Mesenchymal stem cell (in vitro differentiated cells and primary cell): ENCODE results near the gene YWHAE.

ENCODE experiments used
- DNase-seq: peaks from one replicate; pipeline ENCODE4 v3.0.0-alpha.2; 2013
- H2AFZ ChIP-seq: one replicate; pipeline ENCODE4 v1.6.1; 2013; ENCODE audit warnings: low read depth, mild to moderate bottlenecking, control low read depth, inconsistent platforms, low read length, moderate library complexity
- H2AK5ac ChIP-seq: 2 replicates; pipeline ENCODE4 v1.6.1; 2013; ENCODE audit warnings: low read length, moderate library complexity, mild to moderate bottlenecking, inconsistent platforms; ENCODE audit not compliant: severe bottlenecking
- H2BK120ac ChIP-seq: one replicate; pipeline ENCODE4 v1.6.1; 2013; ENCODE audit warnings: low read depth, mild to moderate bottlenecking, inconsistent platforms, low read length, moderate library complexity
- H2BK12ac ChIP-seq, 2 experiments: one replicate each; pipeline ENCODE4 v1.6.1; 2013; ENCODE audit warnings: inconsistent platforms in 2 of 2, low read length in 2 of 2, mild to moderate bottlenecking in 2 of 2, moderate library complexity in 2 of 2, control low read depth in 1 of 2
- H2BK15ac ChIP-seq: one replicate; pipeline ENCODE4 v1.6.1; 2013; ENCODE audit warnings: mild to moderate bottlenecking, low read depth, inconsistent platforms; ENCODE audit not compliant: poor library complexity, severe bottlenecking
- H2BK5ac ChIP-seq: 2 replicates; pipeline ENCODE4 v1.6.1; 2013; ENCODE audit warnings: low read depth, mild to moderate bottlenecking, low read length, control low read depth, inconsistent platforms; ENCODE audit not compliant: poor library complexity, severe bottlenecking
- H3K14ac ChIP-seq, 2 experiments: one replicate each; pipeline ENCODE4 v1.6.1; 2013; ENCODE audit warnings: inconsistent platforms in 2 of 2, low read length in 2 of 2, control low read depth in 1 of 2, mild to moderate bottlenecking in 1 of 2, moderate library complexity in 1 of 2
- H3K18ac ChIP-seq, 2 experiments: one replicate each; pipeline ENCODE4 v1.6.1; 2013; ENCODE audit warnings: inconsistent platforms in 2 of 2, low read length in 2 of 2, control low read depth in 1 of 2, low read depth in 1 of 2, mild to moderate bottlenecking in 1 of 2
- H3K23ac ChIP-seq, 2 experiments: one replicate each; pipeline ENCODE4 v1.6.1; 2013; ENCODE audit warnings: inconsistent platforms in 2 of 2, low read length in 2 of 2, mild to moderate bottlenecking in 2 of 2, moderate library complexity in 2 of 2, control low read depth in 1 of 2
- H3K27ac ChIP-seq: 2 replicates; pipeline ENCODE4 v1.5.1; 2013; ENCODE audit warnings: mild to moderate bottlenecking, moderate library complexity, low read length, control low read depth, inconsistent platforms; ENCODE audit not compliant: poor library complexity, severe bottlenecking
- H3K27me3 ChIP-seq, 2 experiments: 2 replicates each; pipeline versions ENCODE4 v1.6.1 to v1.7.0; 2013; ENCODE audit warnings: low read length in 2 of 2, mild to moderate bottlenecking in 2 of 2, moderate library complexity in 2 of 2, control low read depth in 1 of 2, inconsistent platforms in 1 of 2; ENCODE audit not compliant: control insufficient read depth in 1 of 2, insufficient read depth in 1 of 2
- H3K36me3 ChIP-seq, 2 experiments: 2 replicates each; pipeline versions ENCODE4 v1.6.1 to v1.7.0; 2013; ENCODE audit warnings: low read length in 2 of 2, control low read depth in 1 of 2, inconsistent platforms in 1 of 2, low read depth in 1 of 2, mild to moderate bottlenecking in 1 of 2; ENCODE audit not compliant: insufficient read depth in 2 of 2, control insufficient read depth in 1 of 2
- H3K4ac ChIP-seq, 2 experiments: one replicate each; pipeline ENCODE4 v1.6.1; 2013; ENCODE audit warnings: inconsistent platforms in 2 of 2, low read length in 2 of 2, mild to moderate bottlenecking in 2 of 2, moderate library complexity in 2 of 2, control low read depth in 1 of 2, low read depth in 1 of 2
- H3K4me1 ChIP-seq: 2 replicates; pipeline ENCODE4 v1.6.1; 2013; ENCODE audit warnings: low read depth, low read length, control low read depth; ENCODE audit not compliant: control insufficient read depth, insufficient read depth
- H3K4me2 ChIP-seq: 2 replicates; pipeline ENCODE4 v1.6.1; 2013; ENCODE audit warnings: low read length, mild to moderate bottlenecking, inconsistent platforms; ENCODE audit not compliant: poor library complexity, severe bottlenecking
- H3K4me3 ChIP-seq, 2 experiments: 2 replicates each; pipeline versions ENCODE4 v1.5.1 to v1.7.0; 2013; ENCODE audit warnings: low read length in 2 of 2, mild to moderate bottlenecking in 2 of 2, control low read depth in 1 of 2, low read depth in 1 of 2; ENCODE audit not compliant: insufficient read depth in 1 of 2
- H3K79me1 ChIP-seq: replicated peaks from 2 replicates; pipeline ENCODE4 v1.6.1; 2013; ENCODE audit warnings: mild to moderate bottlenecking, control low read depth, low read length, inconsistent platforms; ENCODE audit not compliant: poor library complexity, severe bottlenecking
- H3K9ac ChIP-seq: 2 replicates; pipeline ENCODE4 v1.7.0; 2013; ENCODE audit warnings: mild to moderate bottlenecking, low read length, moderate library complexity
- H3K9me3 ChIP-seq: 2 replicates; pipeline ENCODE4 v1.7.0; 2013; ENCODE audit warnings: mild to moderate bottlenecking, low read length; ENCODE audit not compliant: control insufficient read depth
- H4K8ac ChIP-seq: one replicate; pipeline ENCODE4 v1.6.1; 2013; ENCODE audit warnings: inconsistent platforms, mild to moderate bottlenecking, low read length, moderate library complexity
- H4K91ac ChIP-seq: one replicate; pipeline ENCODE4 v1.6.1; 2013; ENCODE audit warnings: mild to moderate bottlenecking, low read length, inconsistent platforms
- WGBS: methylation state at CpG from one replicate; pipeline ENCODE4 v1.1.7; 2013; ENCODE audit warnings: mixed read lengths; 5-methylcytosine and 5-hydroxymethylcytosine counted together

The YWHAE gene

GRCh38 chr17:1331708-1332107 lies 68.3 kb downstream of the YWHAE start:
- Histone ChIP-seq H4K8ac (no peak overlapping the region), H2BK5ac (no peak overlapping the region), H3K23ac (no peak overlapping the region), H3K36me3 (peaks cover 8 to 13% of the 10 kb centered on the region in 2 experiments), H3K14ac (no peak overlapping the region), H2AK5ac (no peak overlapping the region), H3K9ac (no peak overlapping the region), H3K27me3 (peaks cover 0 to 17% of the 10 kb centered on the region in 2 experiments), H3K9me3 (no peaks in the 10 kb centered on the region), H3K79me1 (peaks cover 6% of the 10 kb centered on the region), H3K4me3 (no peak overlapping the region), H2BK120ac (no peak overlapping the region), H2AFZ (no peak overlapping the region), H3K4ac (no peak overlapping the region), H3K27ac (no peak overlapping the region), H2BK15ac (no peak overlapping the region), H4K91ac (no peak overlapping the region), H3K4me1 (no peaks in the 10 kb centered on the region), H3K18ac (no peak overlapping the region), H2BK12ac (no peak overlapping the region), H3K4me2 (no peak overlapping the region)
- no peak for DNase-seq
- 88% methylated on average over 6 of the region's 8 CpGs for WGBS

GRCh38 chr17:1329745-1330343 lies 70.2 kb downstream of the YWHAE start:
- Histone ChIP-seq H3K9ac (no peak overlapping the region), H3K23ac (no peak overlapping the region), H4K91ac (no peak overlapping the region), H3K36me3 (peaks cover 6% of the 10 kb centered on the region in 2 experiments), H3K27me3 (peaks cover 0 to 23% of the 10 kb centered on the region in 2 experiments), H2BK15ac (no peak overlapping the region), H3K4me3 (no peak overlapping the region), H2BK12ac (no peak overlapping the region), H3K9me3 (no peaks in the 10 kb centered on the region), H2AFZ (no peak overlapping the region), H3K79me1 (peaks cover 2% of the 10 kb centered on the region), H2BK5ac (no peak overlapping the region), H3K4me1 (no peaks in the 10 kb centered on the region), H2AK5ac (no peak overlapping the region), H4K8ac (no peak overlapping the region), H3K4ac (no peak overlapping the region), H3K14ac (peak overlapping the region in 1 of 2 experiments; percentile 7), H3K4me2 (no peak overlapping the region), H2BK120ac (no peak overlapping the region), H3K18ac (no peak overlapping the region), H3K27ac (no peak overlapping the region)
- 97% methylated on average over 12 of the region's 12 CpGs for WGBS
- DNase-seq = no peak

DNA sequence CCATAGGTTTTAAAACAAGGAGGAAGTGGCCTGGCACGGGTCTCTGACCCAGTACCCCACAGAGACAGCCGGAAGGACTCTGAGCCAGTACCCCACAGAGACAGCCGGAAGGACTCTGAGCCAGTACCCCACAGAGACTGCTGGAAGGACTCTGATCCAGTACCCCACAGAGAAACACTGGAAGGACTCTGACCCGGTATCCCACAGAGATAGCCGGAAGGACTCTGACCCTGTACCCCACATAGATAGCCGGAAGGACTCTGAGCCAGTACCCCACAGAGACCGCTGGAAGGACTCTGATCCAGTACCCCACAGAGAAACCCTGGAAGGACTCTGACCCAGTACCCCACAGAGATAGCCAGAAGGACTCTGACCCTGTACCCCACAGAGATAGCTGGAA lies 71.6 kb downstream of the YWHAE start:
- Histone ChIP-seq H3K18ac (no peak overlapping the region), H3K14ac (no peak overlapping the region), H3K23ac (no peak overlapping the region), H3K27me3 (peaks cover 0 to 23% of the 10 kb centered on the region in 2 experiments), H4K8ac (no peak overlapping the region), H3K9me3 (no peaks in the 10 kb centered on the region), H3K36me3 (peaks cover 0 to 4% of the 10 kb centered on the region in 2 experiments), H3K4ac (no peak overlapping the region), H2BK15ac (no peak overlapping the region), H3K9ac (no peak overlapping the region), H2BK120ac (no peak overlapping the region), H3K4me2 (no peak overlapping the region), H3K27ac (no peak overlapping the region), H2AFZ (no peak overlapping the region), H2AK5ac (no peak overlapping the region), H3K4me3 (no peak overlapping the region), H2BK5ac (no peak overlapping the region), H3K79me1 (no peaks in the 10 kb centered on the region), H3K4me1 (no peaks in the 10 kb centered on the region), H4K91ac (no peak overlapping the region), H2BK12ac (no peak overlapping the region)
- WGBS = 76% methylated on average over 7 of the region's 7 CpGs
- DNase-seq = no peak

- DNase-seq = no peak
- no peak overlapping the region for H2BK12ac ChIP-seq
- WGBS = 85% methylated on average over 12 of the region's 12 CpGs
Measured at GRCh38 chr17:1325766-1326165, 74.3 kb downstream of the YWHAE start.

More at GRCh38 chr17:1325766-1326165, 74.3 kb downstream of the YWHAE start:
- no peak overlapping the region for H3K27ac ChIP-seq
- no peaks in the 10 kb centered on the region for H3K36me3 ChIP-seq
- no peak overlapping the region for H3K9ac ChIP-seq
- no peak overlapping the region for H2BK5ac ChIP-seq
- no peak overlapping the region for H2AFZ ChIP-seq
- no peaks in the 10 kb centered on the region for H3K9me3 ChIP-seq
- no peak overlapping the region for H2BK120ac ChIP-seq
- no peak overlapping the region for H3K4me2 ChIP-seq
- no peak overlapping the region for H2BK15ac ChIP-seq
- peaks cover 6 to 34% of the 10 kb centered on the region in 2 experiments for H3K27me3 ChIP-seq
- no peak overlapping the region for H3K4ac ChIP-seq
- no peak overlapping the region for H3K18ac ChIP-seq
- H3K4me1 ChIP-seq = no peaks in the 10 kb centered on the region
- H4K91ac ChIP-seq = no peak overlapping the region
- H3K4me3 ChIP-seq = no peak overlapping the region
- H2AK5ac ChIP-seq = no peak overlapping the region
- no peak overlapping the region for H3K23ac ChIP-seq
- no peak overlapping the region for H3K14ac ChIP-seq
- no peaks in the 10 kb centered on the region for H3K79me1 ChIP-seq
- no peak overlapping the region for H4K8ac ChIP-seq
